Mesenteric fat pad (tissue), 1 donor: Measurements from ENCODE around the gene CELF2. TPM values are rescaled to one million over a fixed set of nuclear protein-coding genes. Genes with fewer than 3 reads are reported as not detected.

ENCODE experiments used
- DNase-seq: peaks from one replicate; pipeline ENCODE4 v3.0.0-alpha.2; 2020; ENCODE audit warnings: low spot score
- total RNA-seq: library from RNA; stranded (reverse); fragmentation: NEBNext Ultra II Directional; extraction: Animal tissue kit (Norgen Biotek cat#: 25700); gene quantifications from one replicate; pipeline ENCODE4 v1.2.1, GENCODE V29; 2021
- donor health status: DM: yes; HTN: yes; CAD: no.

Gene CELF2
- total RNA-seq, 1 donor from 2014 or later: 93.9 TPM

DNA sequence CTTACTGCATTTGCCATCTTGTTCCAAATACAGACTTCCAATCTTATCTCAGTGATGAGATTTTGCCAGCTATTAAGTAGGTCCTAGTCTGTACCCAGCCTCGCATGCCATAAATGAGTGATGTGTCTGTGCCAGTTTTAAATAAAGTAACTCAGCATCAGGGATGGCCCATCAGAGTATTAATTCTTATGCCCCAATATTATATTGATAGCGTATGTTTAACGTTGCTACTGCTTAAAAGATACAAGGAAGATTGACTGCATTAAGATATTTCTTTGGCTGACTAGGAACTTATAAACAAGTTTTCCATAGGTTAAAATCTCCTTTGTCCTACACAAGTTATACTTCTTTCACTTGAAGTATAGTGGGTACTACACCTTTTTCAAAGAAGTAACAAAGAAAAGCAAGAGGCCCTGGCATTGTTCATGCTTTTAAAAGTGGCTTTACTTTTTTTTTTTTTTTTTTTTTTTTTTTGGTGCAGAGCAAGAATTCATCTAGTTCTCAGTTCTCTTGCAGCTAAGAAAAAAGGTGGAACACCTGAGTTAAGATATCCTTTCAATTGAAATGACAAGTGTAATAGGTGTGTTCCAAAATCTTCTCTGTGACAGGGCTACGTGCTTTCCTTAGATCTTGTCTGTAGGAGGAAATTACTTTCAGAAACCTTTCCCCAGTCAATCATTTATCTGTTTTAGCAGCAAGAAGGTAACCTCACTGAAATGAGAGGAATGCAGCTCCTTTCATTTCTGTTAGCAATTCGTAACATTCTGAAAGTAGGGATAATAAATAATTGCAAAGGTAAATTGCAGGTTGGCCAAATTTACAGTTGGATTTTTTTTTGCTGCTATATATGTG is 245.0 kb downstream of the CELF2 start:
- DNase-seq: no peak

DNA sequence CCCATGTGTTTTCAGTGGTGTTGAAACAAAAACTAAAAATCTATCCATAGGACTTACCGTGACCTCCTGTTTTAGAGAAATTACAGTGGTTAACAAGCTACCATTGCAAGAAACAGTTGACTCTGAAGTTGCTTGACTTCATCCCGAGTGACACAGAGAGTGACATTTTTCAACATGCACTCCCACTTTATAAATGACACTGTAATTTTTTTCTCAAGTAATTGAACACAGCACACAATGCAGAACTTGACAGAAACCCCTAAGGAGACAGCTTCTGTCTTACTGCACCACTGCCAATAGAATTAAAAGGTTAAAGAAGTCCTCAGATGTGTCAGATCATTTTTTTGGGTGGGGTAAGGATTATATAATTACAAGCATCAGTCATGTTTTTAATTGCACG is 246.1 kb downstream of the CELF2 start:
- no peak for DNase-seq

DNA sequence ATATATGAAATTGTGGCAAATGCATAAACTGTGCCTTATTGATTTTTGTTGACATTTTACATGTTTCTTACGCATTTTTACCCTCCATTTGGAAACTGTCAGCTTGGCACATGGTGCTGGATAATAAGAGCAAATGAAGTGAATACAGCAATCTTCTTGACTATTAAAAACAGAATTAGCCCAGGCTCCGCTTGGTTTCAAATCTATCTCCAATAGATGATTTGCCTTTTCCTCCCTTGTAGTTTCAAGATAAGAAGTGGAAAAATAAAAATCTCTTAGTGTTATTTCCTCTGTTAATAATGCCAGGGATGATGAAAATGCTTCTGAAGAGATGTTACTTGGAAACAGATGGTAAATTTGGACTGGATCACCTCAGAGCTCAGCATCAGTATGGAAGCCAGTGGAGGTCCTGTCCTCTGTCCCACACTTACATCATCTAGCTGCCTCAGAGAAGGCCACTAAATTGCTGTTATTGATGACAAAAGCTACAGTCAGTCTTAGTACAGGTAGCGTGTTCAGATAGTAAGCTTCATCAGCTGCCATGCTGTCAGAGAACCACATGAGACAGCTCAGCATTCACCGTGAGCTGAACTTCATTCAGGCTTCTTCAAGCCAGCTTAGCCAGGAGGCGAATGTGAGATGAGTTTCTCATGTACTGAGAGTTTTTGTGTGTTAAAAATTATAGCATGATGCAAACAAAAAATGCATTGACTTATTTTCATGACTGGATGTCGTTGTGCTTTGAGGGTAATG is 246.8 kb downstream of the CELF2 start:
- no peak for DNase-seq

DNA sequence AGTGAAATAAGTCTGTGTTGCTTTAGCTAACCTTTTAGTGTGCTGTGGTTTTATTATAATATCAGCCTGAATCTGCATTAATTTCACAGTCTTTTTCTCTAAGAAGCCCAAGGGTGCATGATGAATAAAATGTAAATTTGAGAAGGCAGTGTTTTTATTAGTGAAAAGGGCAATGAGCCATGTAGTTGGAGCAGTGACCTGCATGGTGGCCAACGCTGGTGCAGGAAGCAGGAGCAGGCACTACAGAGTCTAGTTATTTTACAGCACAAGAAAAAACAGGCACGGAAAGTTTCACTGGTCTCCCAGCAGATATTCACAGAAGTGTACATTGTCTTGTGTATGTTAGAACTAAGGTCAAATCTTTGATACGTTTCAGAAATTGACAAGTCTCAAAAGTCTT is 247.8 kb downstream of the CELF2 start:
- no peak for DNase-seq

DNA sequence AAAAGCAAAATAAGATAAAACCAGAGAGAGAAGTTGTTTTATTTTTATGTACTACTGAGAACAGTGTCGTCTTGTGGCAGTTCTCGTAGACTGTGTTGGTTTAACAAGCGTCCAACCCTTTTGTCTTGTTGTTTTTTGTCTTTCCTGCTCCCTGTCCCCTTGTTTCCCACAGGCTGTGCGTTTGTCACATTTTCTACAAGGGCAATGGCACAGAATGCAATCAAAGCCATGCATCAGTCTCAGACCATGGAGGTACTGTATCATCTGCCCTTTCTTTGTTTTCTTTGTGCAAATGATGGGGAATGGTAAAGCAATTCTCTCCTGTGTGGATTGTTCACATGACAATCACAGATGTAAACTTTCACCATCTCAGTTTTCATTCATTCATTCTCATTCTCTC is 248.8 kb downstream of the CELF2 start:
- DNase-seq: no peak

DNA sequence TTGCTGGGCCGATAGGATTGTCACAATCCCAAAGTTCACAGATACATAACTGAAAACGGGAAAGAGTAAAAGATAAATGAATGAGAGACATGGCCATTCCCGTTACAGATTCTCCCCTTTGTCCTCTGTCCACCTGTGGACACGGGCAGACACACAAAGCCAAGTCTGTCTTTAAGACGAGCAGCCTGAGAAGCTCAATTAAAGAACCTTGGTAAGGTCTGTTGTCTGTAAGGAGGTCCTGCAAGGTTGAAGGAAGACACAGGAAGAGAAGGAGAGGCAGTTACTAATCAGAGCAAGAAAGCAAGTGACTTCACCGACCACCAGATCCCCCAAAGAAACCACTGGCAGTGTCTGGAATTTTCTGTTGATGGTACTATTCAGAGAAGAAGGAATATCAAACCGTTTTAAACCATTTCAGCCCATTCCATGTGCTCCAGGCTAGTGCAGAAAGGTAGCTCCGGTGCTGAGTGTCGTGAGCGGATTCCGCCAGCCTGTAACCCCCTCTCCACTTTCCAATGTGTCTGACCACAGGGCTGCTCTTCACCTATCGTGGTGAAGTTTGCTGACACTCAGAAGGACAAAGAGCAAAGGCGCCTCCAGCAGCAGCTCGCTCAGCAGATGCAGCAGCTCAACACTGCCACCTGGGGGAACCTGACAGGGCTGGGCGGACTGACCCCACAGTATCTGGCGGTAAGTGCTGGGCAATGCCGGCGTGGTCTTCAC is 252.6 kb downstream of the CELF2 start:
- DNase-seq: no peak

DNA sequence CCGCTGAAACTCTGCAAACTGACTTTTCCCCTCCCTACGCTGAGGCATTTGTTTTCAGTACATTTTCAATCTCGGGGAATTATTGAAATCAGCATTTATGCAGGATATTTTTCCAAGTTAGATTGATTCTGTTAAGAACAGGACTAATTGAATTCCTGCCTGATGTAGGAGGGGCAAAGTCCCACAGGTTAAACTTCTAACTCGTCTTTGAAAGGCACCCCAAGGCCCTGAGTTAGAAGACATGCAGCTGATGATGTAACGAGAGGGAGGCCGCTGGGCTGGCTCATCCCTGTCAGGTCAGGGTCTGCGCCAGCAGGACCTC is 253.1 kb downstream of the CELF2 start:
- DNase-seq: no peak

DNA sequence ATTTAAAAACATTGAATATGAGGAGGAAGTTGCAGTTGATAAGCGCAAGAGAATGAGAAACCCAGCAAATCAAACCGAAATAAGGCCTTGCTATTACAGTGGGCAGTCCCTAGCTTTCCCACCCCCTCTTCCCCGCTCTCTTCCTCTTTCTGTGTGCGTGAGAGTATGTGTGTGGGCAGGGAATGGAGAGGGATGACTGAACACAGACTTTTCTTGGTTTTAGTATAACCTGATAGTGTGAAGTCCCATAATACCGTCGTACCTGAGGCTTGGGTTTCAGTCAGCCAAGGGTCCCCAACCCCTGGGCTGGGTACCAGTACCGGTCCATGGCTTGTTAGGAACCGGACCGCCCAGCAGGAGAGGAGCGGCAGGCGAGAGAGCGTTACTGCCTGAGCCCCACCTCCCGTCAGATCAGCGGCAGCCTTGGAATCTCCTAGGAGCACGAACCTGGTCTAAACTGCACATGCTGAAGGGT is 255.3 kb downstream of the CELF2 start:
- no peak for DNase-seq

DNA sequence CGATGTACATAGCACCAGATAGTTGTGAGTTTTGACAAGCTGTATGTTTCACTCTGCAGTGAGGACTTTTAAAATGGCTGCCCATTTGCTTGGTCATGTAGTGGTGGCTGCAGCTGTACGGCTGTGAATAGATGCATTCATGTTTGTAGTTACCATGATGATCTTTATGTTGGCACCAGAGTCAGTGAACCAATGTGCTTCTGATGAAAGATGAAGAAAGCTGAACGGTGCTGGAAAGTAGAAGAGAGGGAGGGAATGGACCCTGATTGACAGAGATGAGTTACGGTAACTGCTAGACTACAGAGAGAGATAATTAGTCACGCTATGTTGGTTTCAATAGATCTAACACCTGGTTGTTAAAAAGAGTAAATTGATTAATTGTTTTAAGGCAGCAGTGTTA is 256.8 kb downstream of the CELF2 start:
- no peak for DNase-seq

DNA sequence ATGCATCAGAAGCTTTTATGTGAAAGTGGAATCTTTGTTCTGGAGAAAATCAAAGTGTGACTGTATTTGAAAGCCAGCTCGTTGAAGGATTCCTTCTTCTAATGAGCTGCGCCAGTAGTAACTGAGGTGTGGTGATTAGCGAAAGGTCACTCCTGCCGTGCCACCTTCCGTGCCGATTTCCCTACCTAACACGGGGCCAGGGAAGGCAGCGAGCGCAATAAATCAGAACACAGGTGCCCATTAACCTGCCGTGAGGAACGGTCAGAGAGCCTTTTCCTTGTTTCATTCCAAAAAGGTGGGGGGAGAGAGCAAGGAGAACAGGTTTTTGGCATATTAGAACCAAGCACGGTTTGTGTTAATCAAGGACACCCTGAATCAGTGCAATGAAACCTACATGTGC is 258.0 kb downstream of the CELF2 start:
- DNase-seq: no peak

DNA sequence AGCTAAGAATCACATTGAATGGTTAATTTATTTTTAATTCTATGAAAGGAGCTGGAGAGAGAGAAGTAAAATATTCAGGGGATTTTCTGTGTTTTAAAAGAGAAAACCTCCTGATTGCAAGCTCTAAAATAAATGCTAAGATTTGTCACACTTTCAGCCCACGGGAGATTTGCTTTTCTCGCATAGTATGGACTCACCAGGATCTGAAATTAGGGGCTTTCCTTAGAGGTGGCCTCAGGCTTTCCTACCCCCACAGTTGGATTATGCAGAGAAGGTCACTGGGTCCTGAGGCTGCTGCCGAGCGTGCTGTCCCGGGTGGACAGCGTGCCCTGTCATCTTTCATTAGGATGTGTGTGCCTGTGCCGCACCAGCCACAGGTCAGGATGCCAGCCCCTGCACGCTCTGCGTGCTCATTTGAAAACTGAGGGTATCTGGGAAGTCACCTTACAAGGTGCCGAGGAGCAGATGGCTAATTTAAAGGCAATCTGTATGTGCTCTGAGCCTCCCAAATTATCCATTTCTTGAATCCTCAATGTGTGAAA is 258.8 kb downstream of the CELF2 start:
- DNase-seq: no peak

DNA sequence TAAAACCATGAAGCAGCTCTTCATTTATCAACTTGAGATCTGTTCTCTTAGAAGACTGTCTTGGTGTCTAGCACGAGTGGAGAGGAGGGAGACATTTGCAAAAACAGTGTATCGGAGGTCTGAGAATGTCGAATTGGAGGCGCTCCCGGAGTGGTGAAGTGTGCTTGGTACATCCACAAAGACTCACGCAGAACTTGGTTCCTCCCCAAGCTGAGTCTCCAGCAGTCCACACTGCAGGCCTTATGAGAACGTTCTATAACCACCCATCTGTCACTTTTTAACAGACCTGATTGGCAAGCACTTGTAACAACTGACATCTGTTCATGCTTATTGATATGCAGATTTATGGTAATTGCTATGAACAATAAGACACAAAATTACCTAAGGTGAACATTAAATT is 261.6 kb downstream of the CELF2 start:
- no peak for DNase-seq

DNA sequence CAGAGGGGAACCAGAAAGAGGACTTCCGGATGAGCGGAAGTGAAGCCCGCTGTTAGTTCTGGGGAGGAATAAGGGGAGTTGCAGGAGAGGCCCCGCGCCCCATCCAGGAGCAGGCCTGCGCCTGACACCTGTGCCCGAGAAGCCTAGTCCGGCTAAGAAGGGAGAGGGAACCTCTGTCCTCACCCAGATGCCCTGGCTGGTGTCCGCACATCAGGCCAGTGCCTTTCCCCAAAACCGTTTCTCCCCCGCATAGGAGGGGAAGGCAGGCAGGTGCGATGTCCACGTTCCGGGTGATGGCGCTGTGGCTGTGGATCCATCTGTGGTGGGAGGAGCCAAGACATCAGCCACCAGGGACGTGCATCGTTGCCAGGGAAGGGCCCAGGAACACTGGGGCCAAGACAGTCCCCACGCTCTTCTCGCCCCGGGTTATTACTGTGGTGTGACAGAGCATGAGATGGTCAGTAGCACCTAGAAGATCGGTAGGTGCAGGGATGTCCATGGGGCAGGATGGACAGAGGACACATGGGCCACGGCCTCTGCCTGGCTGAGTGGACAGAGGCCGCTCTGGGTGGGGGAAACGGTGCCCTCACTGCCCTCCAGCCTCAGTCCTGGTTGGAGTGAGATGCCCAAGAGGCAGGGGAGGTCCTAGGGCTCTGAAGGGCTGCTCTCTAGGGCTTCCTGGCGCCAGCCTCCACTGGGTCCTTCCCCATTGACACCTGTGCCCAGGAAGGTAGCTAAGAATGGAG is 262.7 kb downstream of the CELF2 start:
- DNase-seq: no peak

DNA sequence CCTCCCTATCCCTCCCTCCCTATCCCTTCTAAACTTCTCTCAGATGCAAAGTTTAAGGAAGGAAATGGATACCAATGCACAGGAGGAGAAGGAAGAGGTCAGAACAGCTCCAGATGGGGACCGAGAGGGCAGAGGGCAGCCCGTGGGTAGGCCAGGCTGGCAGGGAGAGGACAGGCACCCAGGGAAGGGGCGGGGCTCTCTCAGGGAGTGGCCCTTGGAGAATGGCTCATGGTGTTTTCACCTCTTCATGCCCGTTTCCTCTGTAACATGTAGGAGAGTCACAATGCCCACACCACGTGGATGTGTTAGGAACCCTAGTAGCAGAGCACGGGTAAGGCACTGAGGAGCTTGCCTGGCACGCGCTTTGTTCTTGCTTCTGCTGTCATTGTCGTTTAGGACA is 264.5 kb downstream of the CELF2 start:
- no peak for DNase-seq

DNA sequence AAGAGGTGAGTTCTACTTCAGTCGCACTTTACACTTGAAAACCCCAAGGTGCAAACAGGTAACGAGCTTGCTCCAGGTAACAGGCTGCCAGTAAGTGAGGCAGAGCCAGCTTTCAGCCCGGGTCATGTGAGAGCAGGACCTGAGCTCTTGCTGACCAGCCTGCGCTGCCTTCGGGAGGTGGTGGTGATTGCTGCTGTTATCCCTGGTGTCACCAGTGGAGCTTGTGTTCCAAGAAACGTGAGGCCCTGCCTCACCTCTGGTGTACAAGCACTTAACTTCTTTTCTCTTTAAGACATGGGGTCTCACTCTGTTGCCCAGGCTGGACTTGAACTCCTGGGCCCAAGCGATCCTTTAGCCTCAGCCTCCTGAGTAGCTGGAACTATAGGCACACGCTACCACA is 265.0 kb downstream of the CELF2 start:
- no peak for DNase-seq

DNA sequence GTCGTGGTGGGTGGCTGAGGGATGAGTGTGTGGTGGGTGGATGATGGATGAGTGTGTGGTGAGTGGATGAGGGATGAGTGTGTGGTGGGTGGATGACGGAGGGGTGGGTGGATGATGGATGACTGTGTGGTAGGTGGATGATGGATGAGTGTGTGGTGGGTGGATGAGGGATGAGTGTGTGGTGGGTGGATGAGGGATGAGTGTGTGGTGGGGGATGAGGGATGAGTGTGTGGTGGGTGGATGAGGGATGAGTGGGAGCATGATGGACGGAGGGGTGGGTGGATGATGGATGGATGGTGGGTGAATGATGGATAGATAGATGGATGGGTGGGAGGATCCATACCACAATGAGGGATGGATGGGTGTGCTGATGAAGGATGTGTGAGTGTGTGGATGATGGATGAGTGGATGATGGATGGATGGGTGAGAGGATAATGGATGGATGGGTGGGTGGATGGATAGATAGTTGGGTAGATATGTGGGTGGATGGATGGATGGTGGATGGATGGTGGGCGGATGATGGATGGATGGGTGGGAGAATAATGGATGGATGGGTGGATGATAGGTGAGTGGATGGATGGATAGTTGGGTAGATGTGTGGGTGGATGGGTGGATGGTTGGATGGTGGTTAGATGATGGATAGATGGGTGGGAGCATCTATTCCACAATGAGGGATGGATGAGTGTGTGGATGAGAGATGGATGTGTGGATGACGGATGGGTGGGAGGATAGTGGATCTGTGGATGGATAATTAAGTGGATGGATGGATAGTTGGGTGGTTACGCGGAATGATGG is 266.8 kb downstream of the CELF2 start:
- DNase-seq: no peak

DNA sequence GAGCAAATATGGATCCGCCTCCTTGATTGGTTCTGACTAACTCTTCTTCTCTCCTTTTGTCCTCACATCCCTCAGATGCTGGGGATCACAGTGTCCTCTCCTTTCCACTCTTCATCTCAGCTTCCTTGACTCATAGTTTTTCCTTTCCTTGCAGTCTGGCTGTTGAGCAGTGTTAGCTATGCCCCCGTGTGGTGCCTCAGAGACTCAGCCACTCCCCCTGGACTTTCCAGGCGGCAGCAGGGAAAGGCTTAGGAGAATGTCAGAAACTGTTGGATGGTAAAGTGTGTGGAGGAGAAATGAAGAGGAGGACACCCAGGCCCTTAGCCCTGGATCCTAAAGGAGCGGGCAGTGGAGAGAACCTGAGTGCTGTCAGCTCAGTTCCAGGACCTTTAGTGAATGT is 267.5 kb downstream of the CELF2 start:
- no peak for DNase-seq

DNA sequence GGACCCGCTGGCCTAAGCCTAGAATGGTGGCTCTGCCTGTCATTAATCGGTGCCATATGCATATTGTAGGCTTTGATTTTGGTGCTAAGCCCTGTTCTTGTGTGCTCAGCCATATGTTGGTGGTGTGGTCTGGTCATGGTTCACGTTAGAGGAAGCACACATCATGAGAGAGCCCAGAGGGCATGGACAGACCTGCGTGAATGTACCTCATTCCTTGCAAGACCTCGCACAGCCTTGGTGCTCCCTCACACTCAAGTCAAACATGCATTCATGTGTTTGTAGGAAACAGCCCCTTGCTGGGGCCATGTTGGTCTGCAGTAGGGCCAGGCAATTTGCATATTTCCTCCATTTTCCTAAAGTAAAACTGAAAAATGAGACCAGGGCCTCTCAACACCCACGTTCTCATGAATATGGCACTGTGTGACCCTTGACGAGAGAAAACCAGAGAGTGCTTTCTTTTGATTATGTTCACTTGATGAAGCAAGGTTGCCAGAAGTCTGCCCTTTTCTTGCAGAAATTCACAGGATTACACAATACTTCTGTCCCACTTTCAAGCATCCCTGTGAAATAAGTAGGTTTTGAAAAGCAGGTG is 268.7 kb downstream of the CELF2 start:
- DNase-seq: no peak

DNA sequence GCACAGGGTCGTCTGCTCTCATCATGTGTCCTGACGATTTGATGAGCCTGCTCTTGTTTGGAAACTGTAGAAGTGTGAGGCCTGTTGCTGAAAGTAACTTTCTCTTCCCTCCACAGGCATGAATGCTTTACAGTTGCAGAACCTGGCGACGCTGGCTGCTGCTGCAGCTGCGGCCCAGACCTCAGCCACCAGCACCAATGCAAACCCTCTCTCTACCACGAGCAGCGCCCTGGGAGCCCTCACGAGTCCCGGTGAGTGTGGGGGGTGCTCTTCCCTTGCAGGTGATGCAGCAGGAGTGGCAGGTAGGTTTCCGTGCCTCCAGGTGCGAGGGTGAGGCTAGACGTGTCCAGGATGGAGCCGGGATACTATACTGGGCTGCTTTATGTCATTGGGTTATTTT is 270.6 kb downstream of the CELF2 start:
- DNase-seq: no peak
